ENCODE data around the gene PFKL.

PFKL gene

DNA sequence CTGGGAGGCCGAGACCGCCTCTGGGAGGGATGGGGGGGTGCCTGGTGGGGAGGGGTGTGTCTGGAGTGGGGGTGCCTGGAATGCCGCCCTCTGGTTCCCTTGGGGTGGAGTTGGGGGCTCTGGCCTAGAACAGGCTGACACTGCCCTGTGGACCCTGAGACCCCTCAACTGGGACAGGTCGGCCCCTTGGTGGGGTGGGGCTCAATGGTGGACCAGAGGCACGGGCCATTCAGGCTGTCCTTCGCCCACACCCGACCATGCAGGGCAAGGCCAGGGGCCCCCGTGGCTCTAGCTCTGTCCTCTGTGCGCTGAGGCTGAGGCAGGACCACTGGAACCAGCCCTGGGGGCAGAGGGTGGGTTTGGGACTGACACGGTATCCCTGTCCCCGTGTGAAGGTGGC is 14.7 kb downstream of the PFKL start:
- DNase-seq, result no peak

DNA sequence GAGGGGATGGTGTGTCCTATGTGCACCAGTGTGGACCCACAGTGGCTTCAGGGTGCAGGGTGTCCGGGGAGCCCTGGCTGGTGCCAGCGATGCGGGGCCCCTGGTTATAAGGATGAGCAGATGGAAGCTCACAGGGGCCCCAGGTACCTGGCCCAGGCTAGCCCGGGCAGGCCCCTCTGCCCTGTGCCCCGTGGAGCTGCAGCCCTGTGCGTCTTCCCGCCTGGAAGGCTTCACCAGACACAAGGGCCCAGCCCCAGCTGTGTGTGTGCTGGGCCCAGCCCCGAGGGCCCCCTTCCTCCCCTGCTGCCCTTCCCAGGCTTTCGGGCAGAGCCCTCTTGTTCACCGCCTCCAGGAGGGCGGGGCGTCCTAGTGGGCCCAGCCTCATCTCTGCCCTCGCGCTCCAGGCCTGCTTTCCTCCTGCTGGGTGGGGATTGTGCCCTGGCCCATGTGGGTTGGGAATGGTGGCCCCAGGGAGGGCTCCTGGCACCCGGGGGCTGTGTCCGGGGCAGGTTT is 15.9 kb downstream of the PFKL start:
- DNase-seq, result no peak

DNA sequence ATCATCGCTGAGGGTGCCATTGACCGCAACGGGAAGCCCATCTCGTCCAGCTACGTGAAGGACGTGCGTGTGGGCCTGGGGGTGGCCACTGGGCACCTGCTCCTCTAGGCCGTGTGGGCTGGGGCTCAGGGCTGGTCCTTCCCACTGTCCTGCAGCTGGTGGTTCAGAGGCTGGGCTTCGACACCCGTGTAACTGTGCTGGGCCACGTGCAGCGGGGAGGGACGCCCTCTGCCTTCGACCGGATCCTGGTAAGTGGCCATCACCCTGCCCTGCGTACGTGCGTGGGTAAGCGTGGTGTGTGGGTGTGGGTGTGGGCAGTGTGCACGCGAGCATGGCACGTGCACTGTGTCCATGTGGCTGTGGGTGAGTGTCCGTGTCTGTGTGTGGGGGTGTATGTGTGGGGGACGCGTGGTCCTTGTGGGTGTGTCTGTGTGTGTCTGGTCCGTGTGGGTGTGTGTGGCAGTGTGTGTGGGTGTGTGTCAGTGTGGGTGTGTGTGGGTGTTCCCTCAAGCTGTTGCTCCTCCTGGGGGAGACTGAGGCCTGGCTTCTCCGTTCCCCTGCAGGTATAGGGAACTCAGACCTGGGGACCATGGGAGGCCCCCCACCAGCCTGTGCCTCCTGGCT is 16.5 kb downstream of the PFKL start:
- DNase-seq, result no peak

DNA sequence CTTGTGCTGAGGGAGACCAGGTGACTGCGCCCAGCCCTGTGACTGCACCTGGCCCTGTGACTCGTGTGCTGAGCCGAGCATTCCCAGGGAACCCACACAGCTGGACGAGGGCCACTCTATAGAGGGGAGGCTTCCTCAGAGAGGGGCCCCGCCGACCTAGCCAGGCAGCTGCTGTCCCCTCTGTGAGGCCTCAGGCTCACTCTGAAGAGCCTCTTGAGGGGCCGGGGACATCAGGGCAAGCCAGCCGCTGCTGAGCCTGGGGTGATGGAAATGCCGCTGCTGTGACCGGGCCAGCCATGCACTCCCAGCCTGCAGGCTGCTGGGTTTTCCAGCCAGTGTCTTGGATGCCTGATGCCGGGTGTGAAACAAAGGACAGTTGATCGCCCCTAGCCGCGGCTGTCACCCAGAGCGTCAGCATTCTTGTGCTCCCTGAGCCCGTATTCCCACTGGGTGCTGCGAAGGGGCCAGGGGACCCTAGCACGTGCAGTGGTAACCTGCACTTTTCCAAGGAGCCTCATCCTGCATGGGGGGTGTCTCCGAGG is 17.5 kb downstream of the PFKL start:
- DNase-seq, result no peak

DNA sequence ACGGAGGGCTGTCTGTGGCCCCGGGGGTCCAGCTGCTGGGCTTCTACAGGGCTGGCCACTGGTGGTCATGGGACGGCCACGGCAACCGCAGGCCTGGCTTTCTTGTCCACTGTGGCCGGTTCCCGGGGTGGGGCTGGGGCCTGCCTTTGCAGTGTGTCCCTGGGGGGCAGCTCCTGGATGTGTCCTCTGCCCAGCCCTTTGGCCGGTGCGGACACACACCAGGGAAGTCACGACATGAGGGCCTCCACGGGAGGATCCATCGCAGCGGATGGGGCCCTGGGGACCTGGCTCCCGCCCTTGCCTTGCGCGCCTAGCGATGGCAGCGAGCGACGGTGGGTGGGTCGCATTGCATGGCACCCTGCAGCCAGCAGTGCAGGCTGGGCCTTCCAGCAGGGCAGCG is 18.0 kb downstream of the PFKL start:
- DNase-seq, result no peak

DNA sequence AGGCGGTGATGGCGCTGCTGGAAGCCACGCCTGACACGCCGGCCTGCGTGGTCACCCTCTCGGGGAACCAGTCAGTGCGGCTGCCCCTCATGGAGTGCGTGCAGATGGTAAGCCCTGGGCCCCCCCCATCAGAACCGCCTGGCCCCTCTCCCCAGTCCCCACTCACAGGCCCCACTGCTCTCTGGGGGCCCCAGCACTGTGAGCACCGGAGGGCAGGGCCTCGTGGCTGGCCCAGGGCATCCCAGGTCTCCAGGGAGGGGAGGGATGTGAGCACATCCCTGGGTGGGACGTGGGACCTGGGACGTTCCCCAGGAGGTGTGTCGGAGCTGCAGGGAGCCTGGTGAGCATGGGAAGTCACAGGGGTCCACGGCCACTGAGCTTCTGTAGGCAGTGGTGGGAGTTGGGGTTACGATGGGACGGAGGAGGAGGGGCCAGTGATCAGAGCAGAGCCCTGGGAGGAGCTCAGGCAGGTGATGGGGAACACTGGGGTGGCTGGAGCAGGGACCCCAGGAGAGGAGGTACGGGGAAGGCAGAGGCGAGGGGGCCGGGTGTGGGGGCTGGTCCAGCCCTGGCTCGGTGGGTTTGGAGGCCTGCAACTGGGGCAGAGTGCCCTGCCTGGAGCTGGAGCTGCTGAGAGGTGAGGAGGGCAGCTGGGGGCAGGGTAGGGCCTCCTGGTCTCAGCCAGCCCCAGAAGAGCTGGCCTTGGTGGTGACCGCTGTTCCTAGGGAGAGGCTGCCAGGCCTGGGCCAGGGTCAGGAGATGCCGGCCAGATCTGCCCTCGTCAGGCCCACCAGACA is 18.8 kb downstream of the PFKL start:
- no peak for DNase-seq

DNA sequence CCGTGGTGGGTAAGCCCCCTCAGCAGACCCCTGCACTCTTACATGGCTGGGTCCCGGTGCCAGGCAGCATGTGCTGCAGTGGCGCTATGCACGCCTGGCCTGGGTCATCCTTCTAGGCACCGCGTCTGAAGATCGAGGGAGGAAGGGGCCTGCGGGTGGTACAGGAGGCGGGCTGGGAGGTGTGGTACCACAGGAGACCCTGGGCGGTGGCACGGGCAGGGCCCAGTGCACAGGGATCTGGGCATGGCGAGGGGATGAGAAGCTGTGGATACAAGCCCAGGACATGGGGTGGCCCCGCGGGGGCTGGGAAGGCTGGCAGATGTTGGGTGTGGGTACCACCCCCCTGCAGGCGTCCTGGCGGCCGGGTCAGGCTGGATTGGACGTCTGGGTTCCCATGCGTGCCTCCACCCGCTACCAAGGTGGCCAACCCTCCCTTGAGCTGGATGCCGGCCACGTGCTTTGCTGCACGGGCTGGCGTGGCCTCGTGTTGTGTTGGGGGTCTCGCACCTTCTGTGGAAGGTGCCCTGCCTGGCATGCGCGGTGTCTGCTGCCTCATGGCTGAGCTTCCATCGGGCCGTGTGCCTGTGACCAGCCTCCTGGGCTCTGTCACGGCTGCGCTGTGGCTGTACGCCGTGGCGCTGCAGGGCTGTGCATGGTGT is 19.7 kb downstream of the PFKL start:
- no peak for DNase-seq

DNA sequence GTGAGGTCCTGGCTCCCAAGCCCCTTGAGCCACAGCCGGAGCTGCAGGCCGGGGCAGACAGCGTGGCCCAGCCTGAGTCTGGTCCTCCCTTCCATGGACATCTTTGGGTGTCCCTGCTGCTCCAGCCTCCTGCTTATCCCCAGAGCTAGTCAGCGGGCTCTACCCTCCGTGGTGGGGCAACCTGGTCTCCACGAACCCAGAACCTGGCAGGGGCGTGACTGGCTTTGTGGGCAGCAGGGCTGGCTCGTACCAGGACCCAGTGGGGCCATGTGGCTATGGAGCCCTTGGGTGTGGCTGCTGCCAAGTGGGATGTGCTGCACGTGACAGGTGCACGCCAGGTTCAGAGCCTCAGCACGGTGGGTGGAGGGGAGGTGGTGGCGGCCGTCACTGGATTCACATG is 21.0 kb downstream of the PFKL start:
- no peak for DNase-seq

DNA sequence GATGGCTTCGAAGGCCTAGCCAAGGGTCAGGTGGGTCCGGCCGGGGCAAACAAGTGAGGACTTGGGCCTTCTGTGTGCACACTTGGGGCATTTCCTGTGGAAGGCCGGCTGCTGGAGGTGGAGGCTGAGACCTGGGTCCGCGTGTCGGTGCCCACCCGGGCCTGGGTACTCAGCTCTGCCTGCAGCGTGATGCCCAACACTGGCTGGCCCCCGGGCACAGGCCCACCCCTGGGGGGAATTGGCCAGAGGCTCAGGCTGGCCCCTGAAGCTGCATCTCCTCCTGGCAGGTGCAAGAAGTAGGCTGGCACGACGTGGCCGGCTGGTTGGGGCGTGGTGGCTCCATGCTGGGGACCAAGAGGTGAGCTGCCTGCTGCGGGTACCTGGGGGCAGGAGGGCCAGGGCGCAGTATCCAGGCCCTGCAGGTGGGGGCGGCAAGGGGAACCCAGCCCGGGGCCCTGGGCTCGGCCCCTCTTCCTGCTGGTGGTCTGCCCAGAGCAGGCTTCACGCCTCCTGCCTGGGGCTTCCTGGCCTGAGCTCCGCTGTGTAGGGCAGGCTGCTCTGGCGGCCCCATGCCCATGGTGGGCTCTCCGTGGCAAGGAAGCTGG is 22.1 kb downstream of the PFKL start:
- no peak for DNase-seq

DNA sequence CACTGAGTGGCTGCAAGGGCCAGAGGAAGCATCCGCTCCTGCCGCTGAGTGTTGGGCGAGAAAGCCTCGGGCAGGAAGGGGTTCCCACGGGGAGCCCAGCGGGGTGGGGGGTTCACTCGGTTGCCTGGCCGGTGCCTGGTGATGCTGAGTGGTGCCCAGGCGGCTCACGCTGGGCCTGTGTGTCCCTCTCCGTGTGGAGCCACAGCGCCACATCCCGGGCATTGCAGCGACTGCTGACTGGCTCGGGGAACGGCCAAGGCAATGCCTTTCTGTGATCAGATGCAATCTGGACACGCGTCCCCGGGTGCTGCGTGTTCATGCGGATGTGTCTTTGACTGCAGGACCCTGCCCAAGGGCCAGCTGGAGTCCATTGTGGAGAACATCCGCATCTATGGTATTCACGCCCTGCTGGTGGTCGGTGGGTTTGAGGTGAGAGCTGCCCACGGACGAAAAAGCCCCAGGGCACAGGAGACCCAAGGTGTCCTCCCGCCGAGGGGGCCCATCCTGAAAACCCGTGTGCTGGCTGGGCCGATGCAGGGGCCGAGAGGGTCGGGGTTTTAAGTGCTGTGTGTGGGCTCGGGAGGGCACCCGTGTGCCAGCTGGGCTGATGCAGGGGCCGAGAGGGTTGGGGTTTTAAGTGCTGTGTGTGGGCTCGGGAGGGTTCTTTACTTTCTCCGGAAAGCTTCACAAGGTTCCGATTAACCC is 22.9 kb downstream of the PFKL start:
- no peak for DNase-seq

DNA sequence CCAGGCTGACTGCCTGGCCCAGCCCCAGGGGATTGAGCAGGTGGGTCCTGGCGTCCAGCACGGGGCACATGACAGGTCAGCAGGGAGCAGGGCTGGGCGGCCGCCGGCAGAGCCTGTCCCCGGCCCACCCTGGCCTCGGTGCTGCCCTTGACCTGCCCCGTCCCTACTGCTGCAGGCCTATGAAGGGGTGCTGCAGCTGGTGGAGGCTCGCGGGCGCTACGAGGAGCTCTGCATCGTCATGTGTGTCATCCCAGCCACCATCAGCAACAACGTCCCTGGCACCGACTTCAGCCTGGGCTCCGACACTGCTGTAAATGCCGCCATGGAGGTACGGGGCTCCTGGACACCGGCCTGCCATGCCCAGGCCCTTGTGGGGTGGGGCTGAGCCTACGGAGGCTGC is 23.7 kb downstream of the PFKL start:
- DNase-seq, result no peak

DNA sequence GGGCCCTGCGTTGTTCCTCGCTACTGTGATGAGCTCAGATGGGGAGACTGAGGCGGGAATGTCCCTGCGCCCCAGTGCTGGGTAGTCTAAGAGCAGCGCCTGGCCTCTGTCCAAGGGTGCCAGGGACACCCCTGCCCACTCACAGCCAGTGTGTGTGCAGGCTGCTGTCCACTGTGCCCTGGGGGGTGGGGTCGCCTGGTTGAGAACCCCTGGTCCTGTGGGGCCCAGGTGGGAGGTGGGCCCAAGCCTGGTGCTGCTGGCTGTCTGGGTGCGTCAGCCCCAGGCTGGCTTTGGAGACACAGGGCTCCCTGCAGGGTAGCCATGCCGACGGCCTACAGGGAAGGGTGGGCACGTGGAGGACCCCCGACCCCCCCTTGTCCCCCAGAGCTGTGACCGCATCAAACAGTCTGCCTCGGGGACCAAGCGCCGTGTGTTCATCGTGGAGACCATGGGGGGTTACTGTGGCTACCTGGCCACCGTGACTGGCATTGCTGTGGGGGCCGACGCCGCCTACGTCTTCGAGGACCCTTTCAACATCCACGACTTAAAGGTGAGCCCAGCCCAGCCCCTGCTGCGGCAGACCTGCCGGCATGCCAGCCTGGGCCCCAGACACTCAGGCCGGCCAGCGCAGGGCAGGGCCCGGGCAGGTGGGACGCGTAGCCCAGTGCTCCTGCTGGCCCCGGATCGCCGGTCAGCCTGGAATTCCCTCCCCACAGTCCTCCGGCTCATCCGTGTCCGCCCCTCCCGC is 24.4 kb downstream of the PFKL start:
- DNase-seq, result no peak

DNA sequence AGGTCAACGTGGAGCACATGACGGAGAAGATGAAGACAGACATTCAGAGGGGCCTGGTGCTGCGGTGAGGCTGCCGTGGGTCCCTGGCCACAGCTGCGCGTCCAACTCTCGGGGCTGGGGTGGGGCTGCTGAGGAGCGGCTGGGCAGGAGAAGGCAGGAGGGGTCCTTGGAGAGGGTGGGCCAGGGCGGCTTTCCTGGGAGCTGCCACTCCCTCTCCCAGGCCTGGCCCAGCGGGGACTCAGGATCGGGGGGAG is 24.9 kb downstream of the PFKL start:
- no peak for DNase-seq

DNA sequence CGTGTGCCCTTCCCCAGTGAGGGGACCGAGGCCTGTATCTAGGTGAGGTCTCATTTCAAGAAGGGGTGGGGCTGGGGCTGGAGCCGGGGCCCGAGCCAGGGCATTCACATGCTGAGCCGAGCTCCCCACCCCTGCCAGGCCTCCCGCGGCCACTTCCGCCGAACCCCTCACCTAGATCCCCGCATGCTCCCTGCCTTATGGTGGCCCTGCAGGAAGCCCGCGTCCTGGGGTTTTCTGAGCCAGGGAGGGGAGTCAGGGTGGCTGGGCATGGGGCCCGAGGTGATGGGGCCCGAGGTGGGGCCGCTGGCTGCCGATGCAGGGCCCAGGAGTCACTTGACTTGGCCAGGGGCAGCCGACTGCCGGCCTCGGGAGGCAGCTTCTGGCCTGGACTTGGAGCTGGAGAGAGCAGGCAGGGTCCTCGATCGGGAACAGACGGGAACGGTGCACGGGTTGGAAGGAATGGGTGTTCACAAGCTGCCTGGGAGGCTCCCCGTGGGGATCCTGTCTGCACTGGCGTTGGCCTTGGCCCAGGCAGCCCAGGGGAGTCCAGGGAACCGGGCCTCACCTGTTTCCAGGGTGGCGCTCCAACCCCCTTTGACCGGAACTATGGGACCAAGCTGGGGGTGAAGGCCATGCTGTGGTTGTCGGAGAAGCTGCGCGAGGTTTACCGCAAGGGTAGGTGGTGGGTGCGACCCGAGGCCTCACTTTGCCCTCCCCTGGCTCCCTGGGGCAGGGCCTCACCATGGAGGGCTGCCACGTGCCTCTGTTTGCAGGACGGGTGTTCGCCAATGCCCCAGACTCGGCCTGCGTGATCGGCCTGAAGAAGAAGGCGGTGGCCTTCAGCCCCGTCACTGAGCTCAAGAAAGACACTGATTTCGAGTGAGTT is 25.8 kb downstream of the PFKL start:
- no peak for DNase-seq

DNA sequence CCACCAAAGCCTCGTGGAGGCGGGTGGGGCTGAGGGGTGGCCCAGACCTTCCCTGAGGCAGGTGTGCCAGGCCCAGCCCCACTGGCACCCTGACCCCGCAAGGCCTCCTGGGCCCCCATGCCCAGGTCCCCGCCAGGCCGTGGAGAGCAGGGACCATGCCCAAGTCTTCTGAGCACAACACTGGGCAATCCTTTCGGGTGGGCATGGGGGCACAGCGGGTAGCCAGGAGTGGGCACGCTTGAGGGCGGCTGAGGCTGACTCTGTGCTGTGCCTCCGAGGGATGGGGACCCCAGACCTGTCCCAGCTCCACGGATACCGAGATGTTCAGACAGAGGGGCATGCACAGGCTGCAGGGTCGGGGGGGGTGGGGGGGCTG is 26.4 kb downstream of the PFKL start:
- DNase-seq, result no peak

DNA sequence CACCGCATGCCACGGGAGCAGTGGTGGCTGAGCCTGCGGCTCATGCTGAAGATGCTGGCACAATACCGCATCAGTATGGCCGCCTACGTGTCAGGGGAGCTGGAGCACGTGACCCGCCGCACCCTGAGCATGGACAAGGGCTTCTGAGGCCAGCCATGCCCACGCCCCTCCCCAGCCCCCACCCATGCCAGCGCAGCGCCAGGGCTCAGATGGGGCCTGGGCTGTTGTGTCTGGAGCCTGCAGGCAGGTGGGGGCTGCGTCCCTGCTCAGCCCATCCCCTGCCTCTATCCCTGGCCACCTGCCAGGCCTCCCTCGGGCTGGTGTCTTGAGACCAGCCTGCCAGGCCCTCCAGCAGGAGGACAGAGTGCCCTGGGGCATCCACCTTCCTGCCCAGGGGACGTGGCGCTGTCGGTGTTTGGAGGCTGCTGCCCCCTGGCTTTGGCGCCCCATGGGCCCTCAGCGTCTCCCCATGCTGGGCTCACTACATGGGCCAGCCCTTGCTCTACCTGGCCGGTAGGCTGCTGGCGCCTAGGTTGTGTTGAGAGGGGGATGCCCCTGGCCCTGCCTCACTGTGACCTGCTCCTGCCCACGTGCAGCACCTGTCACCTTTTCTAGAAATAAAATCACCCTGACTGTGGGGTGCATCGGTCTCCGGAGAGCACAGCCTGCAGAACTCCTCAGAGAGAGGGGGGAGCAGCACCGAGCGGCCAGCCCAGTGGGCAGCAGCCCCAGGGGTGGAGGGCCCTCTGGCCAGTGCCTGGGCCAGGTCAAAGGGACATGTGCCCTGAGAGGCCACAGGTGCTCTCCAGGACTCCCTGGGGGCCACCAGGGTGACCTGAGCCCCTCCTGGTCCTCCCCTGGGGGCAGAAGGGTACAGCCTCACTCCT is 27.1 kb downstream of the PFKL start:
- DNase-seq, result no peak

DNA sequence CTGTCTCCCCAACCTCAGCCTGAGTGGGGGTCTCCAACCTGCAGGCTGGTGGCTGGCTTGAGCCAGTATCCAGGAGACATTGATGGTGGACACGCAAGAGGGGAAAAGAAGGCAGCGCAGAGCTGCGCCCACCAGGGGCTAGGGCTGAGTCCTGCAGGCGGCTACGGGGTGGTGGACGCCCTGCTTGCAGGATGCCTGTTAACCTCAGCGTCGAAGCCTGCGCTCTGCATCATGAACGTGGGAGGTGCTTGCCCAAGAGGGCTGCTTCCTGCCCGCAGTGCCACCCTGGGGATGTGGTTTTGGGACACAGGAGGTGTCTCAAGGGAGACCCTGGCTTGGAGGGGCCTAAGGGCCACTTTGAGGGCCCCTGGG is 27.7 kb downstream of the PFKL start:
- no peak for DNase-seq

DNA sequence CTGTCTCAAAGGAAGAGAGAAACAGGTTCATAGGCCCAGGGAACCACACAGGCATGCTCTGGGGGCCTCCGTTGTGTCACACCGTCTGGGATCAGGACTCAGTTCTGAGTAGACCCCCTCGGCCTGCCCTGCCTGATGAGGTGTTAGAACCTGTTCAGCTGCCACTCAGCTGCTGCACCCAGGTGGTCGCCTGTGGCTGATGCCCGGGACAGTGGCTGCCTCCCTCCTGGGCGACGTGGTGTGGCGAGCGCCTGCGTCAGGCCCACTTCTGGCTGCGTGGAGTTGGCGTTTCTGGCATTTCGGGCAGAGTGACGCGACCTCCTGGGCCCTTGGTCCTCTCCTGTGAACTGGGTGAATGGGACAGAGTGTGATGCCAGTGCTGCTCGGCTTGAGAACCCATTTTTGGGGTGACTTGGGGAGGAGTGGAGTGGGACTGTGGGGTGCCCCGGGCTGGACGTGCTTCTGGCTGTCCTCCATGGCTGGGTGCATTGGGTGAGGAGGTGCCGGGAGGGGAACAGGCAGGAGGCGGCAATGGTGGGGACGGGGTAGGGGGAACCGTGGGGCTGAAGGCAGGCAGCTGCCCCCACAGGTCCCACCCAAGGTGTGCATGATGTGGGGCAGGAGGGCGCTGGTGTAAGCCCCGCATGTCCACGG is 28.5 kb downstream of the PFKL start:
- DNase-seq, result no peak

DNA sequence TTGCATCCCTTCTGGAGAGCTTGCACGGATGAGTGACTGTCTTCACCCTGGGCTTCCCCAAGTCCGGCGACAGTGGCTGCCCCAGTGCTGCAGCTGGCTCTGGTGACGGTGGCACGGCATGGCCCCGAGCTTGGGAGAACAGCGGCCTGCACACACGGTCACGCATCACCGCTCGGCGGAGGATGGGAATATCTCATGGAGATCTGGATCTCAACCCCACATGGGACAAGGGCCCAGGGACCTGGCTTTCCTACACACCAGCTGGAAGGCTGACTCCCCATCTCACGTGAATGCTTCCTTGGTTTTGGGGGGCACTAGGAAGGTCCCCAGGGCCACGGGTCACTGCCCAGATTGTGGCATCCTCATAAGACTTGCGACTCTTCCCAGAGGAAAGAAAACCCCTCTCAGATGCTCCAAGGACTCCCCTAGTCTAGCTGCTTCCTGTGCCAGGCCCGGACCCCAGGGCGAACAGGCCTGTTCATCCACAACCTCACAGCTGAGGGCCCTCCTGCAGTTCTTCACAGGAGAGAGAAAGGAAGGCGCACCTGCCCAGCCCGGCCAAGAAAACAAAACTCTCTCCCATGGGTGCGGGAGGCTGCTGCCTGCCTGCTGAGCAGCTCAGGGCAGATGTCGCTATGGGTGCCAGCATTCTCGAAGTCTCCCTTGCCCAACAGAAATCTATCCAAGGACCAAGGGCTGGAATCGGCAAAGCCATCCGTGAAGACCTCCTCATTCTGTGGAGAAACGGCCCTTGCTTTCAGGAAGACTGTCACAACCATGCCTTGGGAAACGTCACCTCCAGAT is 29.4 kb downstream of the PFKL start:
- no peak for DNase-seq

Data from stimulated activated CD8-positive, alpha-beta memory T cell treated with anti-CD3 and anti-CD28 coated beads, Interleukin-4, amount 100 ng/mL, for 48 hours (primary cell).